Gastroesophageal sphincter (tissue), 3 donors: ENCODE results near the gene CDCA8.

Experiments
- EP300 ChIP-seq: sonication (generic); formaldehyde crosslinking; IDR thresholded peaks from one replicate; pipeline ENCODE4 v1.6.1; 2017; ENCODE audit warnings: antibody characterized with exemption, mild to moderate bottlenecking
- POLR2A ChIP-seq, 2 donors: fragments of 450-650 bp; IDR thresholded peaks; one replicate each; pipeline ENCODE4 v1.6.1; 2017; ENCODE audit warnings: antibody characterized with exemption in 2 of 2, mild to moderate bottlenecking in 2 of 2, moderate library complexity in 1 of 2
- POLR2AphosphoS5 ChIP-seq: sonication (generic); formaldehyde crosslinking; IDR thresholded peaks from one replicate; pipeline ENCODE4 v1.6.1; 2017; ENCODE audit warnings: antibody characterized with exemption
- TF ChIP-seq, protein P1 (sequence below), 4 experiments: fragments of 200-600 bp in 2 of 4; fragments of 450-650 bp in 2 of 4; sonication (generic) in 1 of 4; IDR thresholded peaks; one replicate each; pipeline ENCODE4 v1.5.1; 2017 to 2019; ENCODE audit warnings: antibody characterized with exemption in 4 of 4, mild to moderate bottlenecking in 2 of 4, moderate library complexity in 2 of 4

DNA sequence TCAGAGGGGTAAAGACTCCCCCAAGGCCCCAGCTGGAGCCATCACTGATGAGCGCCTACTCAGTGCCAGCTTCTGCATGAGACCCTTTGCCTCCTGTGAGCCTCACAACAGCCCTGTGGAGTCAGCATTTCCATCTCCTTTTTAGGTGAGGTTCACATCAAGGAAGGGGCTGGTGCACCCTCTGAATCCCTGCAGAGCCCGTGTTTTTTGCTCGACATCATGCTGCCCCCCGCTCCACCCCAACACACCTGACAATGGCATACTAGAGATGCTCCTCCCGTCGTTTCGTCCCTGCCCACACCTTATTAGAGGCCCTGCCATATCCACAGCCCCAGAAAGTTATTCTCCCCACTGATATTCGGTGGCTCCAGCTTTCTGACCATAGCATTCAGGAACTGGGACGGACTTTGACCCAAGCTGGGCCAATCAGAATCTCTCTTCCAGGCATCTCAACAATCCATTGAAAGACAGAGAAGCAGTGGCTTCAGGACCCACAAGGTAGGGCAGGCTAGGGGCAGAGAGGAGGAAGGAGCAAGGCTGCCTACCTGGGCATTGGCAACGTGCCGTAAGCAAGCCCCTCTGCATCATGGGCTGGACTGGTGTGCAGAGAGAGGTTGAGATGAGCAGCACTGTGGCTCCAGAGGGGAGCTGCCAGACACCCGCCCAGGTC lies 39.9 kb downstream of the CDCA8 start:
- TF ChIP-seq, protein P1, sequence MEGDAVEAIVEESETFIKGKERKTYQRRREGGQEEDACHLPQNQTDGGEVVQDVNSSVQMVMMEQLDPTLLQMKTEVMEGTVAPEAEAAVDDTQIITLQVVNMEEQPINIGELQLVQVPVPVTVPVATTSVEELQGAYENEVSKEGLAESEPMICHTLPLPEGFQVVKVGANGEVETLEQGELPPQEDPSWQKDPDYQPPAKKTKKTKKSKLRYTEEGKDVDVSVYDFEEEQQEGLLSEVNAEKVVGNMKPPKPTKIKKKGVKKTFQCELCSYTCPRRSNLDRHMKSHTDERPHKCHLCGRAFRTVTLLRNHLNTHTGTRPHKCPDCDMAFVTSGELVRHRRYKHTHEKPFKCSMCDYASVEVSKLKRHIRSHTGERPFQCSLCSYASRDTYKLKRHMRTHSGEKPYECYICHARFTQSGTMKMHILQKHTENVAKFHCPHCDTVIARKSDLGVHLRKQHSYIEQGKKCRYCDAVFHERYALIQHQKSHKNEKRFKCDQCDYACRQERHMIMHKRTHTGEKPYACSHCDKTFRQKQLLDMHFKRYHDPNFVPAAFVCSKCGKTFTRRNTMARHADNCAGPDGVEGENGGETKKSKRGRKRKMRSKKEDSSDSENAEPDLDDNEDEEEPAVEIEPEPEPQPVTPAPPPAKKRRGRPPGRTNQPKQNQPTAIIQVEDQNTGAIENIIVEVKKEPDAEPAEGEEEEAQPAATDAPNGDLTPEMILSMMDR (IDR thresholded peaks at IDR 0.05) = no peak
- TF ChIP-seq POLR2A (IDR thresholded peaks at IDR 0.05) (no peak), POLR2AphosphoS5 (no peak), EP300 (no peak)
